OCI-LY1 (cell line): ENCODE measurements around the gene TOGARAM2.

ENCODE experiments used
- H2AFZ ChIP-seq: fragments of 200-600 bp; sonication (generic), shearing (Covaris generic); 2 replicates; pipeline ENCODE4 v1.6.0; 2014; ENCODE audit warnings: antibody characterized with exemption, mild to moderate bottlenecking, low read length
- H3F3A ChIP-seq: fragments of 200-600 bp; sonication (generic), shearing (Covaris generic); 2 replicates; pipeline ENCODE4 v1.6.0; 2014; ENCODE audit warnings: mild to moderate bottlenecking, antibody characterized with exemption, low read length, moderate library complexity; ENCODE audit not compliant: insufficient read depth
- H3K27ac ChIP-seq: fragments of 200-600 bp; sonication (generic); 2 replicates; pipeline ENCODE4 v1.5.1; 2014; ENCODE audit warnings: low read length, mixed run types, mild to moderate bottlenecking, low read depth; ENCODE audit not compliant: poor library complexity, severe bottlenecking
- H3K27me3 ChIP-seq: fragments of 200-600 bp; sonication (generic); 2 replicates; pipeline ENCODE4 v1.6.0; 2014; ENCODE audit warnings: antibody characterized with exemption, mild to moderate bottlenecking, low read length, moderate library complexity; ENCODE audit not compliant: insufficient read depth
- H3K36me3 ChIP-seq: fragments of 200-600 bp; sonication (generic); 2 replicates; pipeline ENCODE4 v1.6.1; 2014; ENCODE audit warnings: mild to moderate bottlenecking, antibody characterized with exemption, low read length, moderate library complexity, mixed read lengths; ENCODE audit not compliant: insufficient read depth
- H3K4me1 ChIP-seq: fragments of 200-600 bp; sonication (generic); 2 replicates; pipeline ENCODE4 v1.5.1; 2014; ENCODE audit warnings: mild to moderate bottlenecking, low read length, moderate library complexity; ENCODE audit not compliant: insufficient read depth, severe bottlenecking
- H3K4me2 ChIP-seq: fragments of 200-600 bp; sonication (generic), shearing (Covaris generic); 2 replicates; pipeline ENCODE4 v1.6.1; 2014; ENCODE audit warnings: low read length
- H3K4me3 ChIP-seq: fragments of 200-600 bp; sonication (generic); 2 replicates; pipeline ENCODE4 v1.5.1; 2014; ENCODE audit warnings: low read length, low read depth, mild to moderate bottlenecking, mixed read lengths; ENCODE audit not compliant: poor library complexity, severe bottlenecking
- H3K79me2 ChIP-seq: fragments of 200-600 bp; shearing (Covaris generic); 2 replicates; pipeline ENCODE4 v1.6.1; 2016; ENCODE audit warnings: mixed run types, low read length, mixed read lengths; ENCODE audit not compliant: insufficient read depth
- H3K9ac ChIP-seq: fragments of 200-600 bp; sonication (generic), shearing (Covaris generic); 2 replicates; pipeline ENCODE4 v1.6.1; 2014; ENCODE audit warnings: mild to moderate bottlenecking, low read length, mixed read lengths
- H3K9me2 ChIP-seq: fragments of 200-600 bp; sonication (generic), shearing (Covaris generic); 2 replicates; pipeline ENCODE4 v1.6.1; 2014; ENCODE audit warnings: low read depth, mild to moderate bottlenecking, low read length, mixed read lengths
- H3K9me3 ChIP-seq: fragments of 200-600 bp; shearing (Covaris generic); 2 replicates; pipeline ENCODE4 v1.6.1; 2014; ENCODE audit warnings: low read length, mixed read lengths
- H4K20me1 ChIP-seq: fragments of 200-600 bp; sonication (generic), shearing (Covaris generic); 2 replicates; pipeline ENCODE4 v1.6.0; 2016; ENCODE audit warnings: mild to moderate bottlenecking, low read length; ENCODE audit not compliant: insufficient read depth
- CTCF ChIP-seq: fragments of 200-600 bp; sonication (generic), shearing (Covaris generic); IDR thresholded peaks from 2 replicates; pipeline ENCODE4 v1.5.1; 2017; ENCODE audit warnings: mild to moderate bottlenecking, antibody characterized with exemption, low read length, moderate library complexity, mixed read lengths
- EZH2 ChIP-seq: fragments of 200-600 bp; sonication (generic), shearing (Covaris generic); IDR thresholded peaks from 2 replicates; pipeline ENCODE4 v1.8.0; 2017; ENCODE audit warnings: borderline replicate concordance, mixed run types, mild to moderate bottlenecking, antibody characterized with exemption, low read length, moderate library complexity, mixed read lengths

The TOGARAM2 gene

GRCh38 chr2:29047083-29047845, 66.2 kb downstream of the TOGARAM2 start:
- Histone ChIP-seq H3K27me3 (no peaks in the 10 kb centered on the region), H4K20me1 (no peaks in the 10 kb centered on the region), H3K79me2 (no peaks in the 10 kb centered on the region), H2AFZ (no peak overlapping the region), H3K9ac (no peak overlapping the region), H3K4me1 (no peaks in the 10 kb centered on the region), H3K36me3 (no peaks in the 10 kb centered on the region), H3K4me2 (no peak overlapping the region), H3F3A (no peaks in the 10 kb centered on the region), H3K9me3 (no peaks in the 10 kb centered on the region), H3K9me2 (no peaks in the 10 kb centered on the region), H3K27ac (no peak overlapping the region), H3K4me3 (no peak overlapping the region)
- no peak for TF ChIP-seq CTCF
- no peak for TF ChIP-seq EZH2

GRCh38 chr2:29050591-29050990, 69.5 kb downstream of the TOGARAM2 start:
- Histone ChIP-seq H3K36me3 (no peaks in the 10 kb centered on the region), H3K79me2 (no peaks in the 10 kb centered on the region), H3K9ac (no peak overlapping the region), H3K9me2 (no peaks in the 10 kb centered on the region), H3K4me3 (no peak overlapping the region), H2AFZ (no peak overlapping the region), H3K27ac (no peak overlapping the region), H3K27me3 (no peaks in the 10 kb centered on the region), H3K9me3 (no peaks in the 10 kb centered on the region), H3K4me2 (no peak overlapping the region), H3K4me1 (no peaks in the 10 kb centered on the region), H4K20me1 (no peaks in the 10 kb centered on the region), H3F3A (no peaks in the 10 kb centered on the region)
- TF ChIP-seq CTCF (no peak), EZH2 (no peak)

DNA sequence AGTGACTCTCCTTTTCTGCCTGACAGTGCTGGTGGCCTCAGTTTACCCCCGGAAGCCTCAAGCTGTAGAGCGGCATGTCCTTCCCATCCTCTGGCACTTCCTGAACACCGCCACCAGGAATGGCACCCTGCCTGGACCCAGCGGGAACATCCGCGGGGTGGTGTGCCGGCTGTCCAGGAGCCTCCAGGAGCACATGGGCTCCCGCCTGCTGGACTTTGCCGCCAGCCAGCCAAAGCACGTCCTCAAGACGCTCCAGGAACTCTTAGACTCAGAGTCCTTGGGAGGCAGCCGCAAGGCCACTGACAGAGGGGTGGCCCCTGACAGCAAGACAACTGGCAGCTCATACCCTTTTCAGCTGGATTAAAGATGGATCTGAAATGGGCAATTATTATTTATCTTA, 70.6 kb downstream of the TOGARAM2 start:
- H4K20me1 ChIP-seq = no peaks in the 10 kb centered on the region
- H3K9me3 ChIP-seq = no peaks in the 10 kb centered on the region
- no peaks in the 10 kb centered on the region for H3K9me2 ChIP-seq
- H2AFZ ChIP-seq = no peak overlapping the region
- no peak for TF ChIP-seq EZH2
- no peak for TF ChIP-seq CTCF
- no peaks in the 10 kb centered on the region for H3K36me3 ChIP-seq
- no peaks in the 10 kb centered on the region for H3K4me1 ChIP-seq
- no peak overlapping the region for H3K4me3 ChIP-seq
- no peaks in the 10 kb centered on the region for H3K79me2 ChIP-seq
- no peaks in the 10 kb centered on the region for H3K27me3 ChIP-seq
- no peak overlapping the region for H3K9ac ChIP-seq
- no peaks in the 10 kb centered on the region for H3F3A ChIP-seq
- no peak overlapping the region for H3K27ac ChIP-seq
- no peak overlapping the region for H3K4me2 ChIP-seq
